Keratinocyte (primary cell): Measurements from ENCODE around the gene UTS2B. TPM values are rescaled to one million over a fixed set of nuclear protein-coding genes. Genes with fewer than 3 reads are reported as not detected.

ENCODE experiments used
- DNase-seq: peaks from one replicate; pipeline ENCODE4 v3.0.0-alpha.2; 2011; ENCODE audit warnings: low read depth, missing footprints, low spot score
- FAIRE-seq: peaks from 2 replicates; lab custom pipeline; 2011; peaks lifted over from hg19 to GRCh38; lab: Jason Lieb, UNC
- H2AFZ ChIP-seq: 2 replicates; pipeline ENCODE4 v1.6.0; 2012; ENCODE audit warnings: low read length, control low read depth, inconsistent platforms; ENCODE audit not compliant: control insufficient read depth
- H3K27ac ChIP-seq: 2 replicates; pipeline ENCODE4 v1.5.1; 2011; ENCODE audit warnings: low read length; ENCODE audit not compliant: control insufficient read depth, insufficient read depth
- H3K27me3 ChIP-seq: 3 replicates; pipeline ENCODE4 v1.6.0; 2011; ENCODE audit warnings: low read length; ENCODE audit not compliant: control insufficient read depth, insufficient read depth; ENCODE audit errors: extremely low read depth
- H3K36me3 ChIP-seq, 2 experiments: 2 replicates in 1 of 2; 3 replicates in 1 of 2; pipeline ENCODE4 v1.5.1; 2011; ENCODE audit warnings: low read length in 2 of 2, mild to moderate bottlenecking in 1 of 2; ENCODE audit not compliant: control insufficient read depth in 2 of 2, insufficient read depth in 2 of 2; ENCODE audit errors: extremely low read depth in 1 of 2
- H3K4me1 ChIP-seq: 3 replicates; pipeline ENCODE4 v1.5.1; 2011; ENCODE audit warnings: low read length; ENCODE audit not compliant: control insufficient read depth, insufficient read depth; ENCODE audit errors: extremely low read depth
- H3K4me2 ChIP-seq: 3 replicates; pipeline ENCODE4 v1.6.0; 2011; ENCODE audit warnings: low read depth, low read length; ENCODE audit not compliant: control insufficient read depth, insufficient read depth; ENCODE audit errors: extremely low read depth
- H3K4me3 ChIP-seq, 3 experiments: fragments of 200-600 bp in 1 of 3; sonication (generic) in 1 of 3; 2 replicates in 2 of 3; 3 replicates in 1 of 3; pipeline ENCODE4 v1.5.1; 2011 to 2016; ENCODE audit warnings: low read length in 3 of 3, mild to moderate bottlenecking in 3 of 3, control low read depth in 2 of 3, inconsistent platforms in 1 of 3, low read depth in 1 of 3, mixed read lengths in 1 of 3, mixed run types in 1 of 3, moderate library complexity in 1 of 3; ENCODE audit not compliant: control insufficient read depth in 2 of 3, insufficient read depth in 2 of 3; ENCODE audit errors: extremely low read depth in 1 of 3
- H3K79me2 ChIP-seq: 2 replicates; pipeline ENCODE4 v1.6.0; 2012; ENCODE audit warnings: low read length; ENCODE audit not compliant: control insufficient read depth, insufficient read depth
- H3K9ac ChIP-seq: 3 replicates; pipeline ENCODE4 v1.6.0; 2011; ENCODE audit warnings: low read length; ENCODE audit not compliant: control insufficient read depth, insufficient read depth; ENCODE audit errors: extremely low read depth
- H3K9me1 ChIP-seq: 3 replicates; pipeline ENCODE4 v1.6.0; 2011; ENCODE audit warnings: low read length; ENCODE audit not compliant: control insufficient read depth, insufficient read depth; ENCODE audit errors: extremely low read depth
- H3K9me3 ChIP-seq: 2 replicates; pipeline ENCODE4 v1.5.1; 2012; ENCODE audit warnings: low read depth, low read length; ENCODE audit not compliant: control insufficient read depth
- H4K20me1 ChIP-seq: 3 replicates; pipeline ENCODE4 v1.6.0; 2011; ENCODE audit warnings: low read length; ENCODE audit not compliant: control insufficient read depth, insufficient read depth; ENCODE audit errors: extremely low read depth
- CTCF ChIP-seq, 3 experiments: IDR thresholded peaks in 1 of 3; conservative IDR thresholded peaks in 1 of 3; optimal IDR thresholded peaks in 1 of 3; 2 replicates in 2 of 3; 3 replicates in 1 of 3; pipeline versions ENCODE3 to v1.5.1; 2011; ENCODE audit warnings: low read length in 3 of 3, mild to moderate bottlenecking in 3 of 3, moderate library complexity in 2 of 3, control low read depth in 1 of 3, inconsistent platforms in 1 of 3; ENCODE audit not compliant: insufficient read depth in 2 of 3; ENCODE audit errors: extremely low read depth in 1 of 3
- EZH2 ChIP-seq: IDR thresholded peaks from one replicate; pipeline ENCODE4 v1.6.1; 2012; ENCODE audit warnings: inconsistent platforms, mild to moderate bottlenecking, low read length, moderate library complexity
- dilution Hi-C: fragments of 300-500 bp; cut with MboI; formaldehyde crosslinking; loops from one replicate; pipeline ENCODE4 v1.7.0; 2020; ENCODE audit warnings: low sequenced_read_pairs; ENCODE audit not compliant: extremely low pct_ligation_motif_present
- polyA plus RNA-seq, 5 experiments: library from polyadenylated mRNA; depleted of rRNA in 3 of 5; stranded (reverse) in 3 of 5; stranded (forward) in 1 of 5; unstranded in 1 of 5; fragments of >200 nt; gene quantifications; 1 replicate in 1 of 5; 2 replicates in 3 of 5; 3 replicates in 1 of 5; pipeline versions ENCODE4 v1.2.1 to v1.2.3, GENCODE V29; 2011 to 2012; ENCODE audit warnings: missing spikeins in 2 of 5, low read depth in 1 of 5, low replicate concordance in 1 of 5

The UTS2B gene
- polyA plus RNA-seq, 1 donor (not counting 4 experiments of a cell fraction or from before 2014, with no cell fraction given), result not detected

GRCh38 chr3:191352014-191352413 lies 21.7 kb upstream of the UTS2B start:
- peak; percentile 63 for FAIRE-seq
- H3K4me2 ChIP-seq, result no peak overlapping the region
- TF ChIP-seq CTCF (optimal IDR thresholded peaks at IDR 0.05 in 1 of 3, IDR thresholded peaks at IDR 0.05 in 1 of 3, conservative IDR thresholded peaks at IDR 0.05 in 1 of 3; ENCODE audit: extremely low read depth in 1 of 3, insufficient read depth in 2 of 3, low read length in 3 of 3) (no peak), EZH2 (no peak)

DNA sequence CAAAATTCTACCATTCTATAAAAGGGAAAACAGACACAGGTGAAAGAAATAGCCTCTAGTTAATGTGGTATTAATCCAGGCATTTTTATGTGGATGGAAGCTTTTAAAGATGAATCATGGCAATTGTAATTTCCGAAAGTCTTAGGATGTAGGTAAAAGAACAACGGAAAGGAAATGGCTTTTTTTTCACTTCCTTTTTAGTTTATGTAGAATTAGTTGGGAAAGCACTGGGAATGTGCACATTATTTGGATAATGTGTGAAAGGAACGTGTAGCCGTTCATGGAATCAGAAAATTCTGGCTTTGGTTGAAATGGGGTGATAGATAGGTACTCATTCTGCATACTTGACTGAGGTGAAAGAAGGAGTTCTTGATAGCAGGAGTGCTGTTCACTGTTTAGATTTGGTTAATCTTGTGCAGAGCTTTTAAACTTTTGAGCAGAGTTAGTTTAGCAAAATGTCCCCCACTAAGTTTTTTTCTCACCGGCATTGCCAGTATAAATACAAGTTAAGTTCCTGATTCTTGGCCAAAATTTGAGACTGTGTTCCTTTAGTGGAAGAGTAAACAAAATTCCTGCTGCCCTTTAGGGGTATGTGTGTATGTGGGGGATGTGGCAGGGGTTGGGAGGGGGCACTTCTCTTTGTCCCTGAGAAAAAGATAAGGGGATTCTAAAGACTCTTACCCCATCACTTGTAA lies 20.2 kb upstream of the UTS2B start:
- no peak for FAIRE-seq
- dilution Hi-C loops, result no loop called here
- H3K27ac ChIP-seq, result no peak overlapping the region
- H3K9ac ChIP-seq, result no peak overlapping the region
- no peak for DNase-seq
- H3K79me2 ChIP-seq, result peaks cover 94% of the 10 kb centered on the region
- H3K4me3 ChIP-seq, result no peak overlapping the region
- peaks cover 14% of the 10 kb centered on the region for H3K4me1 ChIP-seq
- H3K4me2 ChIP-seq, result no peak overlapping the region
- TF ChIP-seq CTCF (optimal IDR thresholded peaks at IDR 0.05 in 1 of 3, IDR thresholded peaks at IDR 0.05 in 1 of 3, conservative IDR thresholded peaks at IDR 0.05 in 1 of 3; ENCODE audit: extremely low read depth in 1 of 3, insufficient read depth in 2 of 3, low read length in 3 of 3) (no peak), EZH2 (no peak)
- H3K27me3 ChIP-seq, result no peaks in the 10 kb centered on the region
- no peaks in the 10 kb centered on the region for H4K20me1 ChIP-seq
- H3K36me3 ChIP-seq, result no peaks in the 10 kb centered on the region
- no peak overlapping the region for H2AFZ ChIP-seq
- no peaks in the 10 kb centered on the region for H3K9me1 ChIP-seq
- H3K9me3 ChIP-seq, result no peaks in the 10 kb centered on the region

More at GRCh38 chr3:191352014-191352413, 21.7 kb upstream of the UTS2B start:
- dilution Hi-C loops, result no loop called here
- peaks cover 84% of the 10 kb centered on the region for H3K79me2 ChIP-seq
- no peak overlapping the region for H3K4me3 ChIP-seq
- H3K27ac ChIP-seq, result no peak overlapping the region
- no peaks in the 10 kb centered on the region for H3K9me1 ChIP-seq
- H3K27me3 ChIP-seq, result no peaks in the 10 kb centered on the region
- H3K36me3 ChIP-seq, result no peaks in the 10 kb centered on the region
- no peaks in the 10 kb centered on the region for H3K9me3 ChIP-seq
- no peak overlapping the region for H3K9ac ChIP-seq
- DNase-seq, result no peak
- H4K20me1 ChIP-seq, result no peaks in the 10 kb centered on the region
- no peak overlapping the region for H2AFZ ChIP-seq
- H3K4me1 ChIP-seq, result peaks cover 27% of the 10 kb centered on the region
